HG03439 (cell line): ENCODE measurements around the gene KCNV2.

ENCODE experiments used
- ATAC-seq: cut with Tn5 transposase; IDR thresholded peaks from one replicate; pipeline ENCODE4 v1.9.1; 2021; ENCODE audit warnings: mild to moderate bottlenecking, moderate library complexity; ENCODE audit not compliant: unreplicated experiment

Gene KCNV2

DNA sequence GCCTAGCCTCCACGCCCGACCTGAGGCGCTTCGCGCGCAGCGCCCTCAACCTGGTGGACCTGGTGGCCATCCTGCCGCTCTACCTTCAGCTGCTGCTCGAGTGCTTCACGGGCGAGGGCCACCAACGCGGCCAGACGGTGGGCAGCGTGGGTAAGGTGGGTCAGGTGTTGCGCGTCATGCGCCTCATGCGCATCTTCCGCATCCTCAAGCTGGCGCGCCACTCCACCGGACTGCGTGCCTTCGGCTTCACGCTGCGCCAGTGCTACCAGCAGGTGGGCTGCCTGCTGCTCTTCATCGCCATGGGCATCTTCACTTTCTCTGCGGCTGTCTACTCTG is 1.4 kb downstream of the KCNV2 start:
- no peak for ATAC-seq

DNA sequence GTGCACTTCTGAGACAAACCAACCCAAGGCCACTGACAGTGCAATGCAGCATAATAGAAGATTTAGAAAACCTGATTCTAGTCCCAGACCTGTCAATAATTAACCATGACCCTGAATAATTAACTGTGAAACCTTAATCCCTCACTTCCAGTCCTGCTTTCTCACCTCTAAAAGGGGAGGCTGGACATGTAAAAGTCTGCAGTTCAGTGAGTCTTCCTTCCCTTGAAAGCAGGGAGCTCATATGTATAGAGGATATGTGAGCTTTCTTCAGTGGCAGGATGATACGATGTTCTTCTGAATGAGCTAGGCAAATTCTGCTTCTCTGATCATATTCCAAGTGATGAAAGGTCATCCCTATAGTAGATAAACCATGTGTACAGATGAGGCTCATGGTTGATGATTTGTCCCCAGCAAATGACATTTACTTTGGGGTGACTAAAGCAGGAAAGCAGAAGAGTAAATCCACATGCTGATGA is 2.9 kb downstream of the KCNV2 start:
- ATAC-seq: no peak

DNA sequence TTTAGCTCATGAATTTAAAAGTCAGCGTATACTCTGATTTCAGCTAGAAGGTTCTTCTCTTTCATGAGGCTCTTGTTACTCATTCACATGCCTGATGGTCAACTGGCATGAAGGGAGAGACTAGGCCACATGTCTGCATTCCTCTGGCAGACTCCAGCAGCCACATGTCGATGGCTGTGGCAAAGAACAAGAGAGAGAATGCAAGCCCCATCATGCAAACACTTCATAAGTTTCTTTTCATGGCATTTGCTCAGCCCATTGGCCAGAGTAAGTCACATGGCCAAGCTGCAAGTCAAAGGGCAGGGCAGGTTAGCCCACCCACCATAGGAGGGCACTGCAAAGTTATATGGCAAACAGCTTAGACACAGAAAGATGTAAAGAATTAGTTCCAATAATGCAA is 5.4 kb downstream of the KCNV2 start:
- no peak for ATAC-seq

DNA sequence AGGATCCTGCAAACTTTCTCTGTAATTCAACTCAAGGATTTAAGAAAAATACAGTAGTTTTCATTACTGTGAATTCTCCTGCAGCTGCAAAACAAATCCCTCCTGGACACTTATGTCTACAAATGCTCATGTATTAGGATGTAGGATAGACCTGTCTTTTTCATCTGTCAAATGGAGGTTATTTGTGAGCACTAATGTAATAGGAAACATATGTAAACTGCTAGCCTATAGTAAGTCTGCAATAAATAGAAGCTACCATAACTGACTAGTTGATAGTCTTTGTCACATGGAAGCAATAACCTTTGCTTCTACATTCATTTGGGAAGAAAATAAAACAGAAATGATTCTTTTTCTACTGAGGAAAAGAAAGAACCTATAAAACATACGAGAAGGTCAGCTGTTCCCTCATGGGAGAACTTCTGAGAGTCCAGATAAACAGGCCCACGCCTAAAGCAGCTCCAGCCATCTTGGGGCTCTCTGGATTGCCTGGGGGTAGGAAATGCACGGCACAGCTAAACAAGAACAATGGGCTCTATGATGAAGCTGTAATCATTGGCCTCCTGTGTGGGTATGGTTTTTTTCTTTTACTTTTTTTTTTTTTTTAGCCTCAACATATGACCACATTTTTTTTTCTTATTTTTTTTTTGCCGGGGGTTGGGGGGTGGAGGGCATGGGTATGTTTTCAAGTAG is 6.2 kb downstream of the KCNV2 start:
- no peak for ATAC-seq

DNA sequence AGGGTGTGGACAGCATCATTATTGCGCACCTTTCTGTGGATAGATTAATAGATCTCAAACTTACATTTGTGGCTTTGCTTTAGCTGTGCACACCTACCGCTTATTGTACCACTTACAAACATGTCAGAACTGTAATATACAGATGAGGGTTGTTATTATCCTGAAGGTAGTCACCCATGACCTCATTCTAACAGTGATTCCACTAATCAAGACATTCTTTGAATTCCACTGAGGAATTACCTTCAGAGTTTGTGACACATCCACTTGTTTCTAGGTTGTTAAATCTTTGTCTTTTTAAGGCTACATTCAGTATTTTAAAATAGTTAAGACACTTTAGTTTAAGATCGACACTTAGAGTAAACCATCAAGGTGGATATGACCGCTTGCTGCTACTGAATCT is 7.8 kb downstream of the KCNV2 start:
- no peak for ATAC-seq

DNA sequence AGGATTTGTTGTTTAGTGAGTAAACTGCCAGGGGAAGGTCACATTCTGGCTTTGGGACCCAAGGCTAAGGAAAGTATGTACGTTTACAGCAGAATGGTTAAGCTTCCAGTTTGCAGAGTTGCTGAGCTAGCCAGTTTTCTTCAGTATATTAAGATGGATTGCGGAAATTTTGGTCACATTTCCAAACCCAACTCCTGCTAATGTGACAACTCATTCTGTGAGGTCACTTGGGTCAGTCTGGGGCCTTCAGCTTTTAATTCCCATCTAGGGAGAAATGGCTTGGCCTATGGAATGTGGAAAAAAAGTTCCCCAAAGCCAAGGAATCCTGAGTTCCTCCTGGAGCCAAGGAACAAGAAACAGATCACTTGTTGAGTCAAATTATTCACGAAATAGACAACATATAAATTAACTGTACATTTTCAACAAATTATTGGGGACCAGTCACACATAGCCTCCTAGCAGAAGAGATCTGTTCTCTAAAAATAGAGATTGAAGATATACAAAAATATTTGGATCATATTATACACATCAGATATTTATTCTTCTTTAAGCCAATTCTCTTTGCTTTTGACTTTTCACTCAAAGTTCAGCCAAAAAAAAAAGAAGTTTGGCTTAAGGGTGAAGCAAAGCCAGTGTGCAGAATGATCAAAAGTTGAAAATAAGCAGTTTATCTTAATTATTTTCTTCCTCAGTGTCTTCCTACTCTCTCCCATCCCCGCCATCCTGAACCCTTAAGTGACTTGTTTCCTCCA is 8.8 kb downstream of the KCNV2 start:
- no peak for ATAC-seq

DNA sequence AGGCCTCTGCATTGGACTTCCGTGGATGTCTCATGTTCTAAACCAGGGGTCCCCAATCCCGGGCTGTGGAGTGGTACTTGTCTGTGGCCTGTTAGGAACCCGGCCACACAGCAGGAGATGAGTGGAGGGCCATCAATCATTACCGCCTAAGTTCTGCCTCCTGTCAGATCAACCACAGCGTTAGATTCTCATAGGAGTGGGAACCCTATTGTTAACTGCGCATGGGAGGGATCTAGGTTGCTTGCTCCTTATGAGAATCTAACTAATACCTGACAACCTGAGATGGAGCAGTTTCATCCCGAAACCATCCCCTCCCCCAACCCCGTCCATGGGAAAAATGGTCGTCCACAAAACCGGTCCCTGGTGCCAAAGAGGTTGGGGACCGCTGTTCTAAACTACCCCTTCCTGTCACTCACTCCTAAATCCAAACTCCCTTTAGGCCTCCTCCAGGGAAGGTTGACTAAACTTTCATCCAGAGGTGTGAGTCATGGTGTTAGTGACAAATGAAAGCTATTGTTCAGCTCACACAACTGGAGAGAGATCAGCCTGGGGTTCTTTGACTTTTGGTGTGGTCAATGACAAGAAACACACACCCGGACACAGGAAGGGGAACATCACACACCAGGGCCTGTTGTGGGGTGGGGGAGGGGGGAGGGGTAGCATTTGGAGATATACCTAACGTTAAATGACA is 9.5 kb downstream of the KCNV2 start:
- ATAC-seq: no peak

DNA sequence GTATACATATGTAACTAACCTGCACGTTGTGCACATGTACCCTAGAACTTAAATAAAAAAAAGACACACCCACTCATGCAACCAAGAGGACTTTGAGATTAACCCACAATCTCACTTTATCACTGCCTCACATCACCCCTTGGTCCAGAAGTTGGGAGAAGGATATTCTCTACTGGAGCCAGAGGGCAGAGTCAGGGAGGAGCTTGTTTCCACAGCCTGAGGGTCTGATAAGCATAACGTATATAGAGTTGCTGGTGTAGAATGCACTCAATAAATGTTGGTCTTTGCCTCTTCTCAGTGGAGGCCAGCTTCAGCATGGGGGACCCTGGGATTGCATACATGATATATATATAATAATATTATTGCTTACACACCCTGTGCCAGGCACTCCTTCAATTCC is 10.1 kb downstream of the KCNV2 start:
- no peak for ATAC-seq

DNA sequence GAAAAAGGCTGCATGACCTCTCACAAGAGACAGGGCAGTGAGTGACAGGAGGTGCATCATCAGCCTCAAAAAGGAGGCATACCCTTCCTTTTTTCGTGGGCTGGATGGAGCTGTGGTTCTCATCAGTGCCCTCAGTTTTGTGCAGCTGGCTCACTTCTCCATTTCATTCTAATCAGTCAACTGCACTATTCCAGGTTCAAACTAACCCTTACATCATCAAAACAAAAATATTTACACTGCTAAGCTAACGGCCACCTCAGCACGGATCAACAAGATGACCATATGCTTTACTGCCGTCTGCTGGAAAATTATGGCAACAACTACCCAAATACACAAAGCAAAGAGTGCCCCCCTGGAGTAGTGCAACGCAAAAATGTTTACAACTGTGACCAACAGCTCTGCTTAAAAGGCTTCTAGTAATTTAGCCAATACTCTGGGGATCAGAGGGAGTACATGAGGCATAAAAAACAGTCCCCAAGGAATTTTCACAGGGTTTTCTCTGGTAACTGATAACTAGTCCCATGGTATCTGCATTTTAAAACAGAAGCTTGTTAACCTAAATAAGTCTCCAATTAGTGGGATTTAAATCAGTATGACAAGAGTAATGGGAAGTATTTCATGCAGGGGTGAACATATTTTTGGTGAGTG is 10.8 kb downstream of the KCNV2 start:
- ATAC-seq: peak; percentile 80

DNA sequence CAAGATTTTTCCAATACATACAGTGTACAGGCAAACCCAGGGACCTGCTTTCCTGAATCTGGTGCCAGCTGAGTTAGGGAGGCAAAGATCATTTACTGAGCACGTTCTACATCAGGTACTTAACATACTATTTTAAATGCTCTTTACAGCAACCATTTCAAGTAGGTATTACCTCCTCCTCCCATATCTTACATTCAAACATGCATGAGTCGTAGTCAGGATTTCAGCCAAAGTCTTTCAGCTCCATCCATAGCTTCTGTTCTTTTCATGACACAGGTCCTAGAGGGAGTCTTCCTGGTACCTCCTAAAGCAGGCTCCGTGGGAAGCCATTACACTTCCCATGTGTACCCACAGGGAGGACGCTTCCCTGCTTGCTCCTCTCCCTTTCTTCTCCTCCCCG is 11.7 kb downstream of the KCNV2 start:
- ATAC-seq: no peak

DNA sequence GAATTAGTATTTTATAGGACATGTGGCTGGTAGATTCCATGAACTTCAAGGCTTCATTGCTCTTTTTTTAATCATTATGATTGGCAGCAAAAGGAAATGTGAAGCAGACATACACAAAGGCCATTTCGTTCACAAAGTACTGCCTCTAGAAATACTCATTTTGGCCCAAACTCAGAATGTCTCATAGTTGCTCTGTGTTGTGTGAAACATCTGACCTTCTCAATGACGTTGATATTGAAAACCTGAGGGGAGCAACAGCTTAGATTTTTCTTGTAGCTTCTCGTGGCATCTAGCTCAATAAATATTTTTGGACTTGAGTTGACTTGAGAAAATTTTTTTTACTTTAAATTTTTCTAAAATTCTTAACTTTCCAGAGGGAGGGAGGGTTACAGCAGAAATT is 12.4 kb downstream of the KCNV2 start:
- no peak for ATAC-seq

DNA sequence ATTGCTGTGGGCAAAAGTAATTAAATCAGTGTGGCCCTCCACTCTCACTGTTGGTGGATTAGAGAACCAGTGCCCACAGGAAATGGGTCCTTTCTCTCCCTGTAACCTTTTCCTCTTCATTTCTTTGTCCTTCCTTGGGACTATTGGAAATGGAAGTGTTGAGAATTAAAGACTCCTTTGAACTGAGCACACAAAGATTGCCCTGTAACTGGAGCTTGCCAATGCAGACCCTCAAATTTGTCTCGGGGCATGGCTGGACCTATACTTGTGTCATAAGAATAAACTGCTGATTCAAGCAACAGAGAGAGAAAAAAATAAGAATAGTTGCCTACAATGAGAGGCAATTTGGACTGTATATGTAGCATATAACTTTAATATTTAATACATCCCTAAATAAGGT is 13.7 kb downstream of the KCNV2 start:
- ATAC-seq: no peak

DNA sequence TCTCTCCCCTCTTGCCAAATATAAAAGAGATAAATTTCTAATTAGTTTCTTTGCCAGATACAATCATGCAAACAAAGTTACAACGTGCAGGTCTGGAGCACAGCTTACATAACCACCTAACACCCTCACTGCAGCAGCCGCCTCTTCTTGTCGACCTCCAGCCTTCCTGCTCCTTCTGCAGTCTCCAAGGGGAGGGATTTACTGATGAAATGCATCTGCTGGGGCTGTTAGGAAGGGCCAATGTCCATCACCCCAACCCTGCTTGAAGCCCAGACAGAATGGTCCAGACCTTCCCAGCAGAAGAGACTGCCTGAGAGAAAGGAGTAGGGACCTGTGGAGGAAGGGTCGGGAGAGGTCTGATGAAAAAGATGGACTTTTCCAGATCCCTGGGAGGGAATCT is 15.2 kb downstream of the KCNV2 start:
- no peak for ATAC-seq

DNA sequence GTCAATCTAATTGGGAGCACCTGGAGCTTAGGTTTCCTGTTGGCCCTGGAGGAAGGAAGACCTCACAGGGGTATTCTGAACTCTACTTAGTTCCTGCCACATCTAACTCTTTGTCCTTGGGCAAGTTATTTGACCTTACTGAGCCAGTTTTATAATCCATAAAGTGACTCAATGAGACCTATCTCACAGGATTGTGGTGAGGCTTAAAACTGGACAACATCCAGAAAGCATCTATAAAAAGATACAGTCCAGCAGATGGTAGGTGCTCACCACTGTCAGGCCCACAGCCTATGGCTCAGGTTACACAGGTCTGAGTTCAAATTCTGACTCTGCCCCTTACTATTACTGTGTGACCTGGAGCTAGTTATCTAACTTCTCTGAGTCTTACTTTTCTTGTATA is 23.3 kb downstream of the KCNV2 start:
- ATAC-seq: no peak

DNA sequence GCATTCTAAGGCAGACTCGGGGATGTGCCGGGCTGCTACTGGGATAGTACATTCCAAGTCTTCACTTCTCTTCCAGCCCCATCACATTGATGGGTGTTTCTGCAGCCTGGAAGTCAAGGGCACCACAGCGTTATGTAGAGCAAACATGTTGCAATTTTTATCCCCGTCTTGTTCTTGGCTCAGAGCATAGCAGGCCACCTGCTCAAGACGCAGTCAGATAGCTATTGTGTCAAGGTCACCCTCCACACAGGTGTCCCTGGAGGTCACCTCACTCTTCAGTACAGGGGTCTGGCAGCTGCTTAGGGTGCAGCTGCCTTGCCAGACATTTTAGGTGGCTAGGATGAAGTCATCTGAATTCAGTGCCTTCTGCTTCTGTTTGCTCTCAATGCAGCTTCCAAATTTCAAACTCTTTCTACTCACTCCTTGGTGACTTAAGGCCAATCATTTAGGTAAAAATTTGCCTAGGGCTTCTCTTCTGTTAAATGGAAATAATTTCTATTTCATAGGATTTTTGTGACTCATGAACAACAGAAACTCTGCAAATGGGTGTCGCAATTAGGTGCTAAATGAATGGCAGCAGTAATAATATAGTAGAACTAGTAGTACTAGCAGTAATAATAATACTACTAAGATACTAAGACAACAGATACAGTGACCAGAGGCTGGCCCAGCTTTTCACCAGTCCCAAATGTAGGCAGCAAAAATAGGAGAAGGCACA is 24.3 kb downstream of the KCNV2 start:
- no peak for ATAC-seq

DNA sequence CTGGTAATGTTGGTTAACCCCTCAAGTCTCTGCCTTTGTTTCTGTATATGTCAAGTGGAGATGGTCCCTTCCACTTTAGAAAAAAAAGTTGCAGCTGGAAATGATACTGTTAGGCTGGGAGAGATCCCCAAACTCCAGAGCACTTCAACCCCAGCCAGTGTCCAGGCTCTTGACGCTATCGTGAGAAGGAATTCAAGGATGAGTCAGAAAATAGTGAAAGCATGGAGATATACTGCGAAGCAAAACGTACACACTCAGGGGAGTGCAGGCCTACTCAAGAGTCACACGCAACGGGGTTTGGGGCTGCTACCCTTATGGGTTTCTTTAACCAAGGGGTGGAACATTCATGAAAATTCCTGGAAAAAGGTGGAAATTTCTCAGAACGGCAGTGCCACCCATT is 24.9 kb downstream of the KCNV2 start:
- no peak for ATAC-seq

DNA sequence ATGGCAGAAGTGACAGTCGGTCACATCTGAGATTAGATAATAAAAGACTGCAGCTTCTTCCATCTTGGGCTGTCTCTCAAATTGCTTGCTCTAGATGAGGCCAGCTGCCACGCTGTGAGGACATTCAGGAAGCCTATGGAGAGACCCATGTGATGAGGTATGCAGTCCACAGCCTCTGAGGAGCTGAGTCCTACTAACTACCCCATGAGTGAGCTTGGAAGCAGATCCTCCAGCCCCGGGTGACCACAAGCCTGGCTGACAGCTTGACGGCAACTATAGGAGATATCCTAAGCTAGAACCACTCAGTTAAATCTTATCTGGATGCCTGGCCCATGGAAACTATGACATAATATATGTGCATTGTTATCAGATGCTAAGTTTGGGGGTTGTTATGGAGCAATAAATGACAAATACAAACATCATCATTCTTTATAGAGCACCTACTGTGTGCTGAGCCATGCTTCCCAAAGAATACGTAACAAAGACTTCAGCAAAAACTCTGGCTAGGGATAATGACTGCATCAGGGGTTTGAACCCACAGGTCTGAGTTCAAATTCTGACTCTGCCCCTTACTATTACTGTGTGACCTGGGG is 26.7 kb downstream of the KCNV2 start:
- ATAC-seq: no peak

DNA sequence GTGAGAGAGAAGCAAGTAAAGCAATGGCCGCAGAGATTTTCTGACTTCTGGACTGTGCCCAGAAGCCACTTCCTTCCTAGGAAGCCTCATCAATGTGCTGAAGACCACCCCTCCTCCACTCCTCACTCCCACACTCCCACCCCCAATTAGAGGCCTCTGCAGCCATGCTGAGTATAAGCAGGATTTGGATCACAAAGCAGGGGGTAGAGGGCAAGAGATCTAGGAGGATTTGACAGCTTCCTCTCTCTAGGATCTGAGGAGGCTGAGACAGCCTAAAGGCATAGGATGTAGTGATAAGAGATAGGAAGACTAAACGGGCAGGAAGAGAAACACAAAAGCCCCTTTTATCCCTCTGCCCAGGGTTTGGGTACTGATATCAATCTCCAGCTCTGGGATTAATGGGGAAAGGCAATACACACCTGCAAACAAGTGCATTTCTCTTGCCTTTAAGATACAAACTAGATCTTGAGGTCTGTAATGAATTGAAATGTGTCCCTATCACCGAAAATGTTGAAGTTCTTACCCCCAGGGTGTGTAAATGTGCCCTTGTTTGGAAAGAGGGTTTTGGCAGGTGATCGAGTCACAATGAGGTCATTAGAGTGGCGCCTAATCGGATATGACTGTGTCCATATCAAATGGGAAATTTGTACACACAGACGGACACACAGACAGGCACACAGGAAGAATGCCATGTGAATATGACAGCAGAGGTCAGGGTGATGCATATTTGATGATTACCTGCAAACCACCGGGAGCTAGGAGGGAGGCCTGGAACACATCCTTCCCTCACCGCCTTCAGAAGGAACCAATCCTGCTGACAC is 28.5 kb downstream of the KCNV2 start:
- no peak for ATAC-seq

DNA sequence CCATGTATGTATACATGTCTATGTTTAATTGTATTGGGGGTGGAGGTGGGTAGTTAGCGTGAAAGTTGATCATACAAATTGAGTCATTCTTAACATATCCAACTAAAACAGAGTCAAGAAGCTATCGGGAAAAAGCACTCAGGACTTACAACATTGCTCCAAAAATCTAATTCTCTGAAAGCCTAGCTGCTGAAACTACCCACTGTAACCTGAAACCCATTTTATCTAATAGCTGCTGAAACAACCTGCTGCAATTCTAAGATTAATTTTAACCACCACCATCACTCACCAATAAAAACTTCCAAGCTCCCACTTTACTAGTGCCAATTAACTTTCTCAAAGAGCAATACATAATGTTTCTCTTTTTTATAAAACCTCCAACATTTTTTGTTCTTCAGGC is 32.2 kb downstream of the KCNV2 start:
- no peak for ATAC-seq

DNA sequence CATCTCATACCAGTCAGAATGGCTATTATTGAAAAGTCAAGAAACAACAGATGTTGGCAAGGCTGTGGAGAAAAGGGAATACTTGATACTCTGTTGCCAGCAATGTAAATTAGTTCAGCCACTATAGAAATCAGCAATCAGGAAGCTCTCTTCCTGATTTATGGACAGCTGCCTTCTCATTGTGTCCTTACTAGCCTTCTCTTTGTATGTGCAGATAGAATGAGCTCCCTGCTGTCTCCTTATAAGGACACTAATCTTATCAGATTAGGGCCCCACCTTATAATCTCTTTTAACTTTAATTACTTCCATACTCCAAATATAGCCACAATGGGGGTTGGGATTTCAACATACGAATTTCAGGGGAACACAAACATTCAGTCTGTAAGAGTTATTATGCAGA is 38.0 kb downstream of the KCNV2 start:
- no peak for ATAC-seq
